Smooth muscle cell (in vitro differentiated cells): ENCODE measurements around the gene ODAPH. TPM values are rescaled to one million over a fixed set of nuclear protein-coding genes. Genes with fewer than 3 reads are reported as not detected.

ENCODE experiments used
- DNase-seq: peaks from one replicate; lab custom pipeline; 2025; ENCODE audit not compliant: unreplicated experiment; lab: John Stamatoyannopoulos, UW
- H2AFZ ChIP-seq: fragments of 200-600 bp; sonication (generic); 2 replicates; pipeline ENCODE4 v1.6.0; 2016; ENCODE audit warnings: antibody characterized with exemption, low read depth, mild to moderate bottlenecking
- H3F3A ChIP-seq: fragments of 200-600 bp; sonication (generic); 2 replicates; pipeline ENCODE4 v1.6.0; 2017; ENCODE audit warnings: antibody characterized with exemption, low read depth
- H3K27ac ChIP-seq: fragments of 200-600 bp; sonication (generic); 2 replicates; pipeline ENCODE4 v1.5.1; 2016; ENCODE audit warnings: low read depth, mild to moderate bottlenecking
- H3K27me3 ChIP-seq: fragments of 200-600 bp; sonication (generic); 2 replicates; pipeline ENCODE4 v1.6.1; 2016; ENCODE audit warnings: low read depth, mild to moderate bottlenecking
- H3K36me3 ChIP-seq: fragments of 200-600 bp; sonication (generic); 2 replicates; pipeline ENCODE4 v1.5.1; 2016; ENCODE audit warnings: low read depth
- H3K4me1 ChIP-seq: fragments of 200-600 bp; sonication (generic); 2 replicates; pipeline ENCODE4 v1.5.1; 2016; ENCODE audit warnings: low read depth
- H3K4me2 ChIP-seq: fragments of 200-600 bp; sonication (generic); 2 replicates; pipeline ENCODE4 v1.6.0; 2016; ENCODE audit warnings: mild to moderate bottlenecking
- H3K4me3 ChIP-seq: fragments of 200-600 bp; sonication (generic); 2 replicates; pipeline ENCODE4 v1.5.1; 2016; ENCODE audit warnings: mild to moderate bottlenecking
- H3K79me2 ChIP-seq: fragments of 200-600 bp; sonication (generic); 2 replicates; pipeline ENCODE4 v1.6.0; 2016; ENCODE audit warnings: low read depth, mild to moderate bottlenecking
- H3K9ac ChIP-seq: fragments of 200-600 bp; sonication (generic); 2 replicates; pipeline ENCODE4 v1.6.0; 2016; ENCODE audit warnings: low read depth
- H3K9me3 ChIP-seq: fragments of 200-600 bp; sonication (generic); replicated peaks from 2 replicates; pipeline ENCODE4 v1.5.1; 2016; ENCODE audit warnings: low read depth
- H4K20me1 ChIP-seq: fragments of 200-600 bp; sonication (generic); 2 replicates; pipeline ENCODE4 v1.6.0; 2016; ENCODE audit warnings: low read depth
- CTCF ChIP-seq: fragments of 200-600 bp; sonication (generic); IDR thresholded peaks from 2 replicates; pipeline ENCODE4 v1.5.1; 2017; ENCODE audit warnings: borderline replicate concordance, mild to moderate bottlenecking, antibody characterized with exemption; ENCODE audit not compliant: insufficient read depth, poor library complexity, severe bottlenecking
- WGBS: methylation state at CpG from one replicate; pipeline ENCODE4 v1.1.7; 2016; ENCODE audit warnings: low lambda C conversion rate; 5-methylcytosine and 5-hydroxymethylcytosine counted together
- polyA plus RNA-seq: library from polyadenylated mRNA; unstranded; fragments of >200 nt; fragmentation: Nextera tagmentation; extraction: Ambion mirVana; gene quantifications from 2 replicates; pipeline ENCODE4 v1.2.1, GENCODE V29; 2016
- total RNA-seq: library from RNA; depleted of rRNA; stranded (reverse); fragments of >200 nt; gene quantifications from 2 replicates; pipeline ENCODE4 v1.2.3, GENCODE V29; 2014

The ODAPH gene
- total and polyA plus RNA-seq, 2 experiments from 2014 or later: 165 to 193 TPM

GRCh38 chr4:75566911-75567310 is 11.0 kb downstream of the ODAPH start:
- Histone ChIP-seq H3K9me3 (no peaks in the 10 kb centered on the region), H4K20me1 (no peaks in the 10 kb centered on the region), H3K4me3 (no peak overlapping the region), H3K4me2 (no peak overlapping the region), H2AFZ (no peak overlapping the region), H3K36me3 (no peaks in the 10 kb centered on the region), H3K27ac (no peak overlapping the region), H3K4me1 (no peaks in the 10 kb centered on the region), H3K27me3 (no peaks in the 10 kb centered on the region), H3K9ac (no peak overlapping the region), H3F3A (no peaks in the 10 kb centered on the region), H3K79me2 (no peaks in the 10 kb centered on the region)
- TF ChIP-seq CTCF: no peak
- WGBS: 88% methylated on average over 1 of the region's 1 CpG
- DNase-seq: no peak

- Histone ChIP-seq H3K9ac (no peak overlapping the region), H3K4me3 (no peak overlapping the region), H3K4me1 (no peaks in the 10 kb centered on the region), H3K27me3 (no peaks in the 10 kb centered on the region), H3F3A (no peaks in the 10 kb centered on the region), H2AFZ (no peak overlapping the region), H3K4me2 (no peak overlapping the region), H3K27ac (no peak overlapping the region), H3K36me3 (no peaks in the 10 kb centered on the region), H3K9me3 (no peaks in the 10 kb centered on the region), H3K79me2 (no peaks in the 10 kb centered on the region), H4K20me1 (no peaks in the 10 kb centered on the region)
- 79% methylated on average over 2 of the region's 2 CpGs for WGBS
- no peak for TF ChIP-seq CTCF
- no peak for DNase-seq
These were observed 11.9 kb downstream of the ODAPH start for GRCh38 chr4:75567725-75568124.

- no peak overlapping the region for H3K4me3 ChIP-seq
- H3K27me3 ChIP-seq: no peaks in the 10 kb centered on the region
- no peak overlapping the region for H2AFZ ChIP-seq
- no peaks in the 10 kb centered on the region for H3K4me1 ChIP-seq
- H3K4me2 ChIP-seq: no peak overlapping the region
- H3K9ac ChIP-seq: no peak overlapping the region
- H3K27ac ChIP-seq: no peak overlapping the region
- H3K36me3 ChIP-seq: no peaks in the 10 kb centered on the region
- DNase-seq: no peak
- 88% methylated on average over 2 of the region's 2 CpGs for WGBS
- no peak for TF ChIP-seq CTCF
- no peaks in the 10 kb centered on the region for H3K9me3 ChIP-seq
- no peaks in the 10 kb centered on the region for H4K20me1 ChIP-seq
- no peaks in the 10 kb centered on the region for H3K79me2 ChIP-seq
- H3F3A ChIP-seq: no peaks in the 10 kb centered on the region
These were observed 28.2 kb downstream of the ODAPH start for GRCh38 chr4:75584067-75584466.

- Histone ChIP-seq H3K9ac (no peak overlapping the region), H3K79me2 (no peaks in the 10 kb centered on the region), H3K27ac (no peak overlapping the region), H3K4me3 (no peak overlapping the region), H3K4me2 (no peak overlapping the region), H3K27me3 (no peaks in the 10 kb centered on the region), H3K36me3 (no peaks in the 10 kb centered on the region), H2AFZ (no peak overlapping the region), H4K20me1 (no peaks in the 10 kb centered on the region), H3F3A (no peaks in the 10 kb centered on the region), H3K9me3 (no peaks in the 10 kb centered on the region), H3K4me1 (no peaks in the 10 kb centered on the region)
- no peak for TF ChIP-seq CTCF
- DNase-seq: no peak
- WGBS: 79% methylated on average over 1 of the region's 1 CpG
These were observed 37.5 kb downstream of the ODAPH start for GRCh38 chr4:75593393-75593792.
